DMS 273 (cell line): ENCODE data around the gene PLEKHM3.
A peak's percentile ranks its signal among the peaks of the same experiment; 100 is the strongest.
"Not testable (repeated sequence)": the region's sequence is repeated elsewhere in the genome, so short reads cannot be mapped to it uniquely, and the experiment has no call there.

Experiments
- DNase-seq: peaks from one replicate; lab custom pipeline; 2025; ENCODE audit not compliant: unreplicated experiment; lab: John Stamatoyannopoulos, UW

The PLEKHM3 gene

GRCh38 chr2:207926989-207927300 is 98.4 kb downstream of the PLEKHM3 start:
- DNase-seq: no peak

GRCh38 chr2:207926133-207926988 is 99.0 kb downstream of the PLEKHM3 start:
- no peak for DNase-seq

DNA sequence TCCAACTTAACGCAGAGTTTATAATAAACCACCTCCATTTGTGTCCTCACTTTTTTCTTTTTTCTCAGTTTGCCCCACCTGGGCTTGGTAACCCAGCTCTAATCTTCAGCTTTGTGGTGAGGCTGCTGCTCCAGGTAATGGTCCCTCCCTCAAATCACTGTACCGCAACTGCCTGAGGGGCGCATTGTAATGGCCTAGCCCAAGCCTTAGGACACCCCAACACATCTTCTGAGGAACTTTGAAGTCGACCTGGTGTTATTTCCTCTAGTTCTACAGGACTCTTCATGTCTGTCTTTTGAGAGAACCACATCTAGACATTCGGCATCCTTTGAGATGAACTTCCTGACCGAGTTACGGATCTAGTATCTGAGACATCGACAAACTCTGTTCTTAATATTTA is 99.7 kb downstream of the PLEKHM3 start:
- no peak for DNase-seq

GRCh38 chr2:207921606-207922005 is 103.7 kb downstream of the PLEKHM3 start:
- DNase-seq: no peak

DNA sequence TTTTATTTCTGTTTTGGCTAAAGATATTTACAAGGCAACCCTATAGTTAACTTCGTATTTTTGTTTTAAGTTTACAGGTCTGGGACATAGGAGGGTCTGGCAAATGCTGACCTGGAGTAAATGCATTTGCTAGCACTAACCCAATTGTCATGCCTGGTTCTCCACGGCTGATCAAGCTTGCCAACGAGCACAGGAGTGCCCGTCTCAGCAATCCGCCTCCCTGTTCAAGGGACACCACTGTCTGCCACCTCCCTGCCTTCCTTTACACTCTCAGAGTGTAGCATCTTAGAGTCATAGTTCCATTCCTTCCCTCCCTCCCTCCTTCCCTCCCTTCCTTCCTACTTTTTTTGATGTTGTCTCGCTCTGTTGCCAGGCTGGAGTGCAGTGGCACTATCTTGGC is 104.6 kb downstream of the PLEKHM3 start:
- no peak for DNase-seq

GRCh38 chr2:207920321-207920720 is 105.0 kb downstream of the PLEKHM3 start:
- no peak for DNase-seq

DNA sequence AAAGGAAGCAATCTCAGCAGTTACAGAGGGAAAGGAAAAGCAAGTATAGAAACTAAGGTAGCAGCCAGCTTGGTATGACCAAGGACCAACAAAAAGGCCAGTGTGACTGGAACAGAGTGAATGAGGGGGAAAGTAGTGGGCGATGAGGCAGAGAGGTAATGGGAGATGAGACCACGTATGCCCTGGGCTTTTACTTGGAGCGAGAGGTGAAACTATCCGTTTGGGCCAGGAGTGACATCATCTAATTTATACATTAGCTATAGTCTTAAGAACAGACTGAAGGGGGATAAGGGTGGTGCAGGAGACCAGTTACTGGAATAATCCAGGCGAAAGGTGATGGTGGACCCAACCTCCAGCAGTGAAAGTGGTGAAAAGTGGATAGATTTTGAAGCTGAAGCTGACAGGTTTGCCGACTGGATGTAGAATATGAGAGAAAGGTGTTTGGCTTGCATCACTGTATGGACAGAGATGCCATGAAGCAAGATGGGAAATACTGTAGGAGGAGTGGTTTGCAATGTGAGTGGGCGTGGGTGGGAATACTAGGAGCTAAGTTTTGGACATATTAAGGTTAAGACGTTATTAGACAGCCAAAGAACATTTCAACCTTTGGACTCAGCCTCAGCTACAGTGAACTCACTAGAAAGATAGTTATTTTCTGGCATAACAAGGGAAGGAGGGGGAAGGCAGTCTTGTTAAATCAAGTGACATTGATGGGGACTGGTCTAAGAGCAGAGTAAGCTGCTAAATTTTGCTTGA is 106.0 kb downstream of the PLEKHM3 start:
- DNase-seq: no peak

DNA sequence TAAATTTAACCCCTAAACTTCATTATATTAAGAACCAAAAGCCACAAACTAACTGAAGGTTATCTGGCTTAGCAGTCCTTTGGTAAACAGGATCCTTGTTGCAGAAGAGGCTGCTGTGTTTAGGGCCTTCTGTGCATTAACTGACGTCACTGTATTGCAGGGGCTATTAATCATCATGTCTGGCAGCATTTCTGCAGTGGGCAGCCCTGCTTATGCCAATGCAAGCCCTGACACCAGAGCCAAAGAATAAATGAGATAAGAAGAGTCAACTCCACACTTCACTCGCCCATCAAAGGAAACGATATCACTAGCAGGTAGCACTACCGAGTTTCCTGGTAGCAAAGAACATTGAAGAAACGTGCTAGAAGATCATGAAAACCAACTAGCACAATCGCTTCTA is 110.6 kb downstream of the PLEKHM3 start:
- DNase-seq: no peak

GRCh38 chr2:207913772-207914358 is 111.5 kb downstream of the PLEKHM3 start:
- no peak for DNase-seq

- DNase-seq: no peak
These were observed 113.5 kb downstream of the PLEKHM3 start for GRCh38 chr2:207911856-207912255.

DNA sequence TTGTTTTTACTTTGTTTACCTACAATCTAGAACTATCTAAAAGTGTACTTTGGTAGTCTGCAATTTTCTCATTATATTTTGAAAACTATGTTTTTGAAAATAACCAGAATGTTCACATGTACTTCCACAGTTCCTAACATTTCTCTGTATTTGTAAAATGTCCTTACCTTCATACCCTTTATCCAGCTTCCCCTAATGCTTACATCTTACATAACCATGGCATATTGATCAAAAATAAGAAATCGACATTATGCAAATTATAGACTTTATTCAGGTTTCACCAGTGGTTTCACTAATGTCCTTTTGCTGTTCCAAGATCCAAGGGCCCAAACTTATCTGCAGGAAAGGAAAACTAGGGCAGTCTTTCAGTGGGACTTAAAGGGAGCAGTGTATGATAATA is 114.1 kb downstream of the PLEKHM3 start:
- DNase-seq: no peak

DNA sequence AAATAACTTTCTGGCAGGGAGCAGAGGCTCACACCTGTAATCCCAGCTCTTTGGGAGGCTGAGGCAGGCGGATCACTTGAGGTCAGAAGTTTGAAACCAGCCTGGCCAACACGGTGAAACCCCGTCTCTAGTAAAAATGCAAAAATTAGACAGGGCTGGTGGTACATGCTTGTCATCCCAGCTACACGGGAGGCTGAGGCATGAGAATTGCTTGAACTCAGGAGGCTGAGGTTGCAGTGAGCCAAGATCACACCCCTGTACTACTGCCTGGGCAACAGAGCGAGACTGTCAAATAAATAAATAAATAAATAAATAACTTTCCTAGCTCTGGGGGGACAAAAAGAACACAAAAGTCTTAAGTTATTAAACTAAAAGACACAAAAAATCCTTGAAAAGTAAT is 118.8 kb downstream of the PLEKHM3 start:
- DNase-seq: not testable (repeated sequence)

- DNase-seq: no peak
These were observed 119.8 kb downstream of the PLEKHM3 start for GRCh38 chr2:207905546-207905945.

DNA sequence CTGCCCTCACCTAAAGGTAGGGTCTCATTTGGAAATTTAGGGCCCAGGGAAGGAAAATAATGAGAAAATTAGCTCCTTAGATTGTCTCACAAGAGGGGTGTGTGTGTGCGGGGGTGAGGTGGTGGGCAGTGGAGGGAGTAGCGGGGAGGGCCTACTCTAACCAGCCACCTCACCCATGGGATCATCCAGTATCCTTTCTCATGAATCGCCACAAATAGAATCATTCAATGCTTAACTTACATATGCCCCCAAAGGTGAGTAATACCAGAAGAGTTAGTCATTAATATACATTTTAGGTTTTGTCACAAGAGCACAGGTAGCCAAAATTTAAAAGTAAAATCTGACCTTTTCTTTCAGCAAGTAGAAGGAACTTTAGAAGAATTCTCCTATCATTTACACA is 122.1 kb downstream of the PLEKHM3 start:
- DNase-seq: no peak

DNA sequence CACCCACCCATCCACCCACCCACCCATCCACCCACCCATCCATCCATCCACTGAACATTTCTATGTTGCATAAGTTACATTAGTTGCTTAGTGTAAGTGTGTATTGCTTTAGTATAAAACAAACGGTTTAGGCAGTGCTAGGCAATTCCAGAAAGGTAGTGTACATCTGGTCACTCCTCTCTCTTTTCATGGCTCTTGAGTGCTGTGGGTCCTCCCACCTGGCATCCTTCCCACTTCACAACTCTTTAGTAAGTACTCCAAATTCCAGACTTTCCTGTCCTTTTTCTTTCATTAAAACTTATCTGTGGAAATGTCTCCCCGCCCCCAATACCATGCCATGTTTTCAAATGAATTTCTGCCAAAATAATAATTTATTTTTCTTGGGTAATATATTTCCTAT is 122.5 kb downstream of the PLEKHM3 start:
- DNase-seq: peak; percentile 3

DNA sequence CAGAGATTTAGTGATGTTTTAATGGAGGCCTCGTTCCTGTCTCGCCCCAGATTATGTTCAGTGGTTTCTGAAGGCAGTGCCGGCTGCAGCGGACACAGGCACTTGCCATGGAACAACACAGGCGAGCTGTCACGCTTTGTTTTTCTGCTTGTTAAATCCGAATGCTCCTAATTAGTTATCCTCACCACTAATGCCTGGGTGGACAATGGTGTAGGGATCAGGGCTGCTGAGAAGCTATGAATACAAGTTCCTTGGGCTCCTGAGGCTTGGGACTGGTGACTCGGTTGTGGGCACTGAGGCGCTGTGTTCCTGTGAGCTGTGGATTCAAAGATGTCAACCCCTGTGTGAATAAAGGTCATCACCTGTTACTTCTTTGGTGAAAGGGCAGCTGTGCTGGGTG is 123.5 kb downstream of the PLEKHM3 start:
- no peak for DNase-seq

DNA sequence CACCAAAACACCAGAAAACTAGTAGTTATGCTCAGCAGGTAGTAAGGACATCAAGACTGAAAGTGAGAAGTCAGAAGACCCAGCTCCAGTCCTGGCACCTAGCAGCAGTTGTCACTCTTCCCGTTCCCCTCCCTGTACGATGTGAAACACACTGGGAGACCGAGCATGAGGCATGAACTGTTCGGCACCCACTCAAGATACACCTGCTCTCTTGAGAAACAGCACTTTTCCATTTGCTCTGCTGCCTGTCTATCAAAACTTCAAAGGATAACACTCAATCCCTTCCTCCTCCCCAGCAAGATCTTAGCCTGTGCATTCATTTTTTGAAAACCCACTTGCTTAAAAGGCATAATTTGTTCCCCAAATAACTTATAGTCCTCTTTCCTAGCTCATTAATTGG is 123.9 kb downstream of the PLEKHM3 start:
- DNase-seq: no peak

DNA sequence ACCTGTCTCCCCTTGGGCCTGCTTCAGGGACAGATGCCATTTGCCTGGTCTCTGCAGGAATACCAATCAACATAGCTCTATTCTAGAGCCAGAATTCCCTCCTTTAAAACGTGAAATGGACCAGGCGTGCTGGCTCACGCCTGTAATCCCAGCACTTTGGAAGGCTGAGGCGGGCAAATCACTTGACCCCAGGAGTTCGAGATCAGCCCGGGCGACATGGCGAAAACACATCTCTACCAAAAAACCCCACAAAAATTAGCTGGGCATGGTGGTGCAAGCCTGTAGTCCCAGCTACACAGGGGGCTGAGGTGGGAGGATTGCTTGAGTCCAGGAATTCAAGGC is 127.0 kb downstream of the PLEKHM3 start:
- DNase-seq: no peak

GRCh38 chr2:207897541-207898353 is 127.6 kb downstream of the PLEKHM3 start:
- no peak for DNase-seq

DNA sequence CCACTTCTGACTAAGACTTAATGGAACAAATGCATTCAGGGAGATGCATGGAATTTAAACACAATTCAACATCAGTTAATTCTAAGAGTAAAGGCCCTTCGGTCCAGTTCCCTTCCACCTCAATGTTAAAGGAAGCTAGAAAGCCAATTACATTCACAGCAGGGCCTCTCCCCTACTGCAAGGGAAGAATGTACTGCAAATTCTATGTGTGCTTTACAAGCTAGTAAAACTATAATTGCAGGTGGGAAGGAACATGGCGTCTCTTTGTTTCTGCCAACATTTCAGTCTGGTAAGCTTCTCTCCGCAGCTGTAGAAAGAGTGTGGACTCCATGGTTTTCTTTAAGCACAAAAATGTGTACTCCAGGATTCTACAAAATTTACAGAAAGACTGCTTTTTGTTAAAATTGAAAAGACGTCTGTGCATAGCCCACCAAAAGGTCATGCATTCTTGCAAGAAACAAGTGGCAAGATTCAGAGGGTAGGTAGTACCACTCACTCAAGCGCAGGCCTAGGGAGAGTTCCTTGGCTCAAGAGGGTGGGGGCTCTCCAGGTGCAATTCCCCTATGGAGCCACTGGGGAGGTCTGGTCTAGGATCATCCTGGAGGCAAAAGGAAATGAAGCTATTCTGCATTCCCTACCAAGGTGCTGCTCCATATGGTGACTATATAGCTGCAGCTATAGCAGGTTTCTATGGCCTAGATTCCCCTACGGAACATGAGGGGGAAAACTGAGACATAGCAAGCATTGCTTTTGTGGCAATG is 128.6 kb downstream of the PLEKHM3 start:
- DNase-seq: peak; percentile 18
